Spinal cord (tissue), 10 donors: ENCODE measurements around the gene SPAG4. TPM values are rescaled to one million over a fixed set of nuclear protein-coding genes. Genes with fewer than 3 reads are reported as not detected.

Source experiments
- DNase-seq, 6 donors: peaks; one replicate each; pipeline versions ENCODE4 v3.0.0 to v3.0.0-alpha.2; 2013 to 2015; ENCODE audit warnings: low spot score in 6 of 6, low read depth in 4 of 6
- H3K27ac ChIP-seq: one replicate; pipeline ENCODE4 v1.5.1; 2013; ENCODE audit warnings: low read depth, low read length, control low read depth
- H3K27me3 ChIP-seq: one replicate; pipeline ENCODE4 v1.6.1; 2013; ENCODE audit warnings: low read length; ENCODE audit not compliant: control insufficient read depth, insufficient read depth
- H3K36me3 ChIP-seq: one replicate; pipeline ENCODE4 v1.6.1; 2013; ENCODE audit warnings: low read length; ENCODE audit not compliant: control insufficient read depth, insufficient read depth
- H3K4me1 ChIP-seq: one replicate; pipeline ENCODE4 v1.6.1; 2013; ENCODE audit warnings: low read length; ENCODE audit not compliant: control insufficient read depth, insufficient read depth
- H3K4me3 ChIP-seq: one replicate; pipeline ENCODE4 v1.5.1; 2013; ENCODE audit warnings: low read depth, low read length, control low read depth
- H3K9me3 ChIP-seq: one replicate; pipeline ENCODE4 v1.6.1; 2013; ENCODE audit warnings: low read length; ENCODE audit not compliant: control insufficient read depth, insufficient read depth
- WGBS: methylation state at CpG from one replicate; pipeline ENCODE4 v1.1.5; 2013; ENCODE audit warnings: missing lambda C conversion rate; ENCODE audit not compliant: insufficient coverage; 5-methylcytosine and 5-hydroxymethylcytosine counted together
- polyA plus RNA-seq, 2 donors: library from polyadenylated mRNA; unstranded; fragments of 120-200 nt; gene quantifications; one replicate each; pipeline ENCODE4 v1.2.1, GENCODE V29; 2013; ENCODE audit not compliant: insufficient read length in 2 of 2
- total RNA-seq, 2 donors: library from RNA; depleted of rRNA in 1 of 2; stranded (reverse); fragments of 120-200 nt in 1 of 2; fragments of >200 nt in 1 of 2; gene quantifications; one replicate each; pipeline versions ENCODE4 v1.2.3 to v1.2.4, GENCODE V29; 2013 to 2014
- donor health status: healthy.

The SPAG4 gene
- total and polyA plus RNA-seq, 4 donors: 1.8 to 15.2 (median 6.0) TPM

GRCh38 chr20:35582741-35583404 is 32.8 kb upstream of the SPAG4 start:
- Histone ChIP-seq H3K27ac (no peak overlapping the region), H3K36me3 (no peaks in the 10 kb centered on the region), H3K9me3 (no peaks in the 10 kb centered on the region), H3K4me1 (no peaks in the 10 kb centered on the region), H3K4me3 (no peak overlapping the region), H3K27me3 (no peaks in the 10 kb centered on the region)
- no peak for DNase-seq
- WGBS: 87% methylated on average over 10 of the region's 12 CpGs

- Histone ChIP-seq H3K4me3 (no peak overlapping the region), H3K36me3 (no peaks in the 10 kb centered on the region), H3K4me1 (no peaks in the 10 kb centered on the region), H3K27ac (no peak overlapping the region), H3K9me3 (no peaks in the 10 kb centered on the region), H3K27me3 (no peaks in the 10 kb centered on the region)
- no peak for DNase-seq
- 84% methylated on average over 18 of the region's 18 CpGs for WGBS
These were observed 31.7 kb upstream of the SPAG4 start for GRCh38 chr20:35583636-35584560.

GRCh38 chr20:35586751-35587425 is 28.7 kb upstream of the SPAG4 start:
- no peaks in the 10 kb centered on the region for H3K4me1 ChIP-seq
- DNase-seq: no peak
- no peaks in the 10 kb centered on the region for H3K36me3 ChIP-seq
- no peak overlapping the region for H3K4me3 ChIP-seq
- H3K27me3 ChIP-seq: no peaks in the 10 kb centered on the region
- WGBS: 100% methylated on average over 4 of the region's 6 CpGs
- no peak overlapping the region for H3K27ac ChIP-seq
- H3K9me3 ChIP-seq: no peaks in the 10 kb centered on the region

- Histone ChIP-seq H3K4me1 (no peaks in the 10 kb centered on the region), H3K36me3 (no peaks in the 10 kb centered on the region), H3K9me3 (no peaks in the 10 kb centered on the region), H3K27ac (no peak overlapping the region), H3K27me3 (no peaks in the 10 kb centered on the region), H3K4me3 (no peak overlapping the region)
- WGBS: no CpG with 5 or more reads among the region's 2 CpGs
- no peak for DNase-seq
These were observed 28.2 kb upstream of the SPAG4 start for GRCh38 chr20:35587436-35587835.

GRCh38 chr20:35588397-35588796 is 27.2 kb upstream of the SPAG4 start:
- no peaks in the 10 kb centered on the region for H3K27me3 ChIP-seq
- no peaks in the 10 kb centered on the region for H3K36me3 ChIP-seq
- WGBS: 96% methylated on average over 4 of the region's 14 CpGs
- no peak overlapping the region for H3K27ac ChIP-seq
- H3K9me3 ChIP-seq: no peaks in the 10 kb centered on the region
- H3K4me3 ChIP-seq: no peak overlapping the region
- DNase-seq: no peak
- H3K4me1 ChIP-seq: no peaks in the 10 kb centered on the region

- WGBS: no CpG with 5 or more reads among the region's 2 CpGs
- H3K27me3 ChIP-seq: no peaks in the 10 kb centered on the region
- no peak overlapping the region for H3K4me3 ChIP-seq
- H3K36me3 ChIP-seq: no peaks in the 10 kb centered on the region
- H3K9me3 ChIP-seq: no peaks in the 10 kb centered on the region
- no peak overlapping the region for H3K27ac ChIP-seq
- no peaks in the 10 kb centered on the region for H3K4me1 ChIP-seq
- peak in 1 of 6 donors; percentile 21 for DNase-seq
These were observed 23.2 kb upstream of the SPAG4 start for GRCh38 chr20:35592339-35592974.

- no peak overlapping the region for H3K4me3 ChIP-seq
- H3K4me1 ChIP-seq: peaks cover under 1% of the 10 kb centered on the region
- H3K9me3 ChIP-seq: no peaks in the 10 kb centered on the region
- peaks cover 2% of the 10 kb centered on the region for H3K36me3 ChIP-seq
- DNase-seq: no peak
- 83% methylated on average over 17 of the region's 17 CpGs for WGBS
- H3K27me3 ChIP-seq: peaks cover 3% of the 10 kb centered on the region
- no peak overlapping the region for H3K27ac ChIP-seq
These were observed 20.2 kb upstream of the SPAG4 start for GRCh38 chr20:35595456-35595855.

GRCh38 chr20:35595901-35596300 is 19.7 kb upstream of the SPAG4 start:
- no peak overlapping the region for H3K4me3 ChIP-seq
- H3K9me3 ChIP-seq: no peaks in the 10 kb centered on the region
- WGBS: 75% methylated on average over 7 of the region's 7 CpGs
- peaks cover 5% of the 10 kb centered on the region for H3K4me1 ChIP-seq
- no peak for DNase-seq
- peaks cover 7% of the 10 kb centered on the region for H3K27me3 ChIP-seq
- H3K36me3 ChIP-seq: peaks cover 2% of the 10 kb centered on the region
- no peak overlapping the region for H3K27ac ChIP-seq

- H3K4me3 ChIP-seq: no peak overlapping the region
- H3K36me3 ChIP-seq: peaks cover 2% of the 10 kb centered on the region
- H3K9me3 ChIP-seq: no peaks in the 10 kb centered on the region
- no peak overlapping the region for H3K27ac ChIP-seq
- WGBS: no CpG with 5 or more reads among the region's 2 CpGs
- H3K4me1 ChIP-seq: peaks cover 18% of the 10 kb centered on the region
- DNase-seq: no peak
- H3K27me3 ChIP-seq: peaks cover 17% of the 10 kb centered on the region
These were observed 18.4 kb upstream of the SPAG4 start for GRCh38 chr20:35597186-35597585.
